Memory B cell (primary cell): ENCODE measurements around the gene SCG5.

Experiments
- ATAC-seq: fragments of 150-1000 bp; cut with Tn5 transposase; 2 replicates; pipeline ENCODE4 v1.10.0; 2021; ENCODE audit warnings: low read depth, mild to moderate bottlenecking, moderate library complexity
- DNase-seq, 2 donors: peaks; one replicate each; pipeline ENCODE4 v3.0.0; 2022; ENCODE audit warnings: low spot score in 2 of 2
- H3K27ac Mint-ChIP-seq: one replicate; pipeline ENCODE4 v1.8.0; 2022; ENCODE audit warnings: mild to moderate bottlenecking, moderate library complexity, mixed read lengths
- H3K27me3 Mint-ChIP-seq: one replicate; pipeline ENCODE4 v1.8.0; 2022; ENCODE audit warnings: mixed read lengths
- H3K36me3 Mint-ChIP-seq: one replicate; pipeline ENCODE4 v1.8.0; 2022; ENCODE audit warnings: mild to moderate bottlenecking, mixed read lengths
- H3K4me1 Mint-ChIP-seq: one replicate; pipeline ENCODE4 v1.8.0; 2022; ENCODE audit warnings: mixed read lengths
- H3K4me3 Mint-ChIP-seq: one replicate; pipeline ENCODE4 v1.8.0; 2022; ENCODE audit warnings: mild to moderate bottlenecking, moderate library complexity, mixed read lengths
- H3K9me3 Mint-ChIP-seq: one replicate; pipeline ENCODE4 v1.8.0; 2022; ENCODE audit warnings: mixed read lengths

The SCG5 gene

GRCh38 chr15:32649342-32649741, 7.8 kb downstream of the SCG5 start:
- Mint-ChIP-seq H3K4me1 (no peaks in the 10 kb centered on the region), H3K27ac (no peak overlapping the region), H3K27me3 (no peaks in the 10 kb centered on the region), H3K4me3 (no peak overlapping the region), H3K36me3 (no peaks in the 10 kb centered on the region), H3K9me3 (no peaks in the 10 kb centered on the region)
- ATAC-seq (no peak), DNase-seq (no peak)

GRCh38 chr15:32651229-32651837, 9.8 kb downstream of the SCG5 start:
- H3K36me3 Mint-ChIP-seq = no peaks in the 10 kb centered on the region
- H3K27ac Mint-ChIP-seq = no peak overlapping the region
- H3K4me3 Mint-ChIP-seq = no peak overlapping the region
- peak; percentile 83 for ATAC-seq
- no peaks in the 10 kb centered on the region for H3K4me1 Mint-ChIP-seq
- peak; percentile 30 to 45 for DNase-seq
- no peaks in the 10 kb centered on the region for H3K9me3 Mint-ChIP-seq
- no peaks in the 10 kb centered on the region for H3K27me3 Mint-ChIP-seq

- no peaks in the 10 kb centered on the region for H3K27me3 Mint-ChIP-seq
- ATAC-seq = no peak
- H3K9me3 Mint-ChIP-seq = no peaks in the 10 kb centered on the region
Measured at GRCh38 chr15:32652178-32652577, 10.7 kb downstream of the SCG5 start.

GRCh38 chr15:32656091-32656490, 14.6 kb downstream of the SCG5 start:
- DNase-seq = no peak
- H3K9me3 Mint-ChIP-seq = no peaks in the 10 kb centered on the region
- no peak for ATAC-seq
- no peaks in the 10 kb centered on the region for H3K27me3 Mint-ChIP-seq
- H3K4me3 Mint-ChIP-seq = no peak overlapping the region
- no peak overlapping the region for H3K27ac Mint-ChIP-seq
- H3K36me3 Mint-ChIP-seq = no peaks in the 10 kb centered on the region
- peaks cover 5% of the 10 kb centered on the region for H3K4me1 Mint-ChIP-seq

More at GRCh38 chr15:32652178-32652577, 10.7 kb downstream of the SCG5 start:
- no peak overlapping the region for H3K4me3 Mint-ChIP-seq
- no peaks in the 10 kb centered on the region for H3K36me3 Mint-ChIP-seq
- H3K4me1 Mint-ChIP-seq = peaks cover under 1% of the 10 kb centered on the region
- no peak overlapping the region for H3K27ac Mint-ChIP-seq
- no peak for DNase-seq

GRCh38 chr15:32656496-32656895, 15.0 kb downstream of the SCG5 start:
- Mint-ChIP-seq H3K9me3 (no peaks in the 10 kb centered on the region), H3K4me3 (no peak overlapping the region), H3K4me1 (peaks cover 5% of the 10 kb centered on the region), H3K27ac (no peak overlapping the region), H3K27me3 (no peaks in the 10 kb centered on the region), H3K36me3 (no peaks in the 10 kb centered on the region)
- DNase-seq (no peak), ATAC-seq (no peak)

- ATAC-seq = peak; percentile 31
- peaks cover 5% of the 10 kb centered on the region for H3K4me1 Mint-ChIP-seq
- no peak for DNase-seq
- H3K9me3 Mint-ChIP-seq = no peaks in the 10 kb centered on the region
- no peaks in the 10 kb centered on the region for H3K27me3 Mint-ChIP-seq
- H3K27ac Mint-ChIP-seq = no peak overlapping the region
- H3K4me3 Mint-ChIP-seq = no peak overlapping the region
- no peaks in the 10 kb centered on the region for H3K36me3 Mint-ChIP-seq
Measured at GRCh38 chr15:32657198-32657883, 15.8 kb downstream of the SCG5 start.

GRCh38 chr15:32657941-32658340, 16.4 kb downstream of the SCG5 start:
- no peak overlapping the region for H3K4me3 Mint-ChIP-seq
- no peak for DNase-seq
- H3K4me1 Mint-ChIP-seq = peaks cover 7% of the 10 kb centered on the region
- no peaks in the 10 kb centered on the region for H3K36me3 Mint-ChIP-seq
- no peak for ATAC-seq
- H3K27me3 Mint-ChIP-seq = no peaks in the 10 kb centered on the region
- no peak overlapping the region for H3K27ac Mint-ChIP-seq
- no peaks in the 10 kb centered on the region for H3K9me3 Mint-ChIP-seq

- Mint-ChIP-seq H3K4me3 (no peak overlapping the region), H3K36me3 (no peaks in the 10 kb centered on the region), H3K9me3 (no peaks in the 10 kb centered on the region), H3K27ac (no peak overlapping the region), H3K4me1 (peaks cover 7% of the 10 kb centered on the region), H3K27me3 (no peaks in the 10 kb centered on the region)
- no peak for DNase-seq
- ATAC-seq = no peak
Measured at GRCh38 chr15:32659340-32660155, 18.0 kb downstream of the SCG5 start.

GRCh38 chr15:32663671-32664070, 22.2 kb downstream of the SCG5 start:
- Mint-ChIP-seq H3K36me3 (no peaks in the 10 kb centered on the region), H3K4me1 (peaks cover 2% of the 10 kb centered on the region), H3K4me3 (no peak overlapping the region), H3K27ac (no peak overlapping the region), H3K27me3 (no peaks in the 10 kb centered on the region), H3K9me3 (no peaks in the 10 kb centered on the region)
- DNase-seq (no peak), ATAC-seq (no peak)

- Mint-ChIP-seq H3K27ac (no peak overlapping the region), H3K27me3 (no peaks in the 10 kb centered on the region), H3K9me3 (no peaks in the 10 kb centered on the region), H3K4me1 (peaks cover 2% of the 10 kb centered on the region), H3K36me3 (no peaks in the 10 kb centered on the region), H3K4me3 (no peak overlapping the region)
- no peak for DNase-seq
- no peak for ATAC-seq
Measured at GRCh38 chr15:32664796-32665195, 23.3 kb downstream of the SCG5 start.

GRCh38 chr15:32667321-32667720, 25.8 kb downstream of the SCG5 start:
- no peaks in the 10 kb centered on the region for H3K27me3 Mint-ChIP-seq
- DNase-seq (no peak), ATAC-seq (no peak)
- H3K4me1 Mint-ChIP-seq = peaks cover 2% of the 10 kb centered on the region
- no peak overlapping the region for H3K27ac Mint-ChIP-seq
- H3K36me3 Mint-ChIP-seq = no peaks in the 10 kb centered on the region
- no peak overlapping the region for H3K4me3 Mint-ChIP-seq
- no peaks in the 10 kb centered on the region for H3K9me3 Mint-ChIP-seq

GRCh38 chr15:32668942-32669341, 27.4 kb downstream of the SCG5 start:
- ATAC-seq (no peak), DNase-seq (no peak)
- Mint-ChIP-seq H3K4me1 (no peaks in the 10 kb centered on the region), H3K27me3 (no peaks in the 10 kb centered on the region), H3K36me3 (no peaks in the 10 kb centered on the region), H3K9me3 (no peaks in the 10 kb centered on the region), H3K27ac (no peak overlapping the region), H3K4me3 (no peak overlapping the region)

GRCh38 chr15:32669896-32670611, 28.5 kb downstream of the SCG5 start:
- DNase-seq = no peak
- Mint-ChIP-seq H3K4me1 (no peaks in the 10 kb centered on the region), H3K9me3 (no peaks in the 10 kb centered on the region), H3K27ac (no peak overlapping the region), H3K27me3 (no peaks in the 10 kb centered on the region), H3K36me3 (no peaks in the 10 kb centered on the region), H3K4me3 (no peak overlapping the region)
- ATAC-seq = no peak

GRCh38 chr15:32670623-32671022, 29.1 kb downstream of the SCG5 start:
- DNase-seq (no peak), ATAC-seq (no peak)
- H3K27me3 Mint-ChIP-seq = no peaks in the 10 kb centered on the region
- H3K27ac Mint-ChIP-seq = no peak overlapping the region
- no peak overlapping the region for H3K4me3 Mint-ChIP-seq
- H3K4me1 Mint-ChIP-seq = peaks cover 4% of the 10 kb centered on the region
- no peaks in the 10 kb centered on the region for H3K9me3 Mint-ChIP-seq
- H3K36me3 Mint-ChIP-seq = no peaks in the 10 kb centered on the region
